NCI-H2227 (cell line): ENCODE measurements around the gene PLXNC1.

ENCODE experiments used
- DNase-seq: peaks from one replicate; lab custom pipeline; 2025; ENCODE audit not compliant: unreplicated experiment; lab: John Stamatoyannopoulos, UW

Gene PLXNC1

GRCh38 chr12:94147991-94148738, at the start of gene PLXNC1:
PLXNC1 (plus strand) TSS chr12:94148577; CDS start chr12:94148972, 395 bp downstream.
- DNase-seq = peak; percentile 72

GRCh38 chr12:94099191-94099590, 49.2 kb upstream of the PLXNC1 start:
- no peak for DNase-seq

DNA sequence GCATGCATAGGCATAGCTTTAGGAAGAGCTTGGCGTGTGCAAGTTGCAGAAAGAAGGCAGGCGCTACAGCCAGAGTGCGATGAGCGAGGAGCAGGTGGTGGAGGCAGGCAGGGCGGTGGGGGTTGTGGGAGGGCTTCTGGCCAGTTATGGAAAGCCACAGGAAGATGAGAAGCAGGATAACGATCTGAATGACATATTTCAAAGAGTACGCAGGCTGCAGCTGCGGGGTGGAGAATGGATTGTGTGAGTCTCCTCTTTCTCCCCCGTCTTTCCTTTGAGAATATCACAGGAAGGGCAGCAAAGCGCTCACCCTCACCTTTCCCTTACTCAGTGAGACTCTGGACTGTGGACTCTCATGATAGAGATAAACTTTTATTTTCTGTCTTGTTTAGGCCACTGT, 48.7 kb upstream of the PLXNC1 start:
- DNase-seq = peak; percentile 74

GRCh38 chr12:94100211-94100627, 48.2 kb upstream of the PLXNC1 start:
- DNase-seq = peak; percentile 34

DNA sequence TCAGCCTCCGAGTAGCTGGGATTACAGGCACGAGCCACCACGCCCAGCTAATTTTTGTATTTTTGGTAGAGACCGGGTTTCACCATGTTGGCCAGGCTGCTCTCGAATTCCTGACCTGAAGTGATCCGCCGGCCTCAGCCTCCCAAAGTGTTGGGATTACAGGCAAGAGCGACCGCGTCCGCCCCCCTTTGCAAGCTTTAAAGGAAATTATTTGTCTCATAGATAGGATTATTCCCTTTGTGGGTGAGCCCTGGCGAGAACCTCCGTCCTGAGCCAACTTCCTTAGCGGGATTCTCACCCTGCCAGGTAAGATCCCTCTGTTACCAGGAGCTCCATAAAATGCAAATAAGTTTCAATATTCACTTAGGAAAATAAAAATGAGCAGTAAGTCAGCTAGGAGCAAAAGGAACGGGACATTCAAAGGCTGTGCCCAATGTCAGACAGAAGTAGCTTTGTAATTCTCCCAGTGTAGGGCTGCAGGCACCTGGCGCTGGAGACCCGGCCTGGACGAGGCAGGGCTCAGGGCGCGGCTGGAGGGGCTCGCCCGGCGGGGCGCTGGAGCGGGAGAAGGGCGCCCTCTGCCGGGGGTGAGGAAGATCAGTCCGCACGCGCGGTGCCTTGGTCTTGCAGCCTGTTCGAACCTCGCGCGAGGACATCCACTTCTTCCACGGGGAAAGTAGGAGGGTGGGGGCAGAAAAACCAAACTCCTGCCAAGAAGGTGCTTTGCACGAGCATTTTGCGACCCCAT, 47.2 kb upstream of the PLXNC1 start:
- peak; percentile 92 for DNase-seq

GRCh38 chr12:94101738-94102660, 46.4 kb upstream of the PLXNC1 start:
- DNase-seq = peak; percentile 96

DNA sequence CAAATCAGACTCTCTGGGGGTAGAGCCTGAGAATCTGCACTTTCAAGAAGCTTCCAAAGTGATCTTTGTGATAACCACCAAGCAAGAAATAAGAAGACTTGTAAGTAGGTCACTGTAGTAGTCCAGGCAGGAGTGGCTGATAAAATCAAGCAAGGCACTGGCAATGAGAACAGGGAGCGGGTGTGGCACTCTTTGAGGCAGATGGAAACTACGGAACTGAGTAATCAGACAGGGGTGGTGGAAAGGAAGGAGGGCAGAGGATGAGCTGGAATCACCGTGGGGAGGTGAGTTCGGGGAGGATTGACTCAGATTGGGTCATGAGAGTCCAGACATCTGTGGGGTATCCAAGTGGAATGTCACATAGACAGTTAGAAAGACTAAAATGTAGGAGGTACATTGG, 44.4 kb upstream of the PLXNC1 start:
- DNase-seq = no peak

- no peak for DNase-seq
These were observed 40.5 kb upstream of the PLXNC1 start for GRCh38 chr12:94107910-94108309.

DNA sequence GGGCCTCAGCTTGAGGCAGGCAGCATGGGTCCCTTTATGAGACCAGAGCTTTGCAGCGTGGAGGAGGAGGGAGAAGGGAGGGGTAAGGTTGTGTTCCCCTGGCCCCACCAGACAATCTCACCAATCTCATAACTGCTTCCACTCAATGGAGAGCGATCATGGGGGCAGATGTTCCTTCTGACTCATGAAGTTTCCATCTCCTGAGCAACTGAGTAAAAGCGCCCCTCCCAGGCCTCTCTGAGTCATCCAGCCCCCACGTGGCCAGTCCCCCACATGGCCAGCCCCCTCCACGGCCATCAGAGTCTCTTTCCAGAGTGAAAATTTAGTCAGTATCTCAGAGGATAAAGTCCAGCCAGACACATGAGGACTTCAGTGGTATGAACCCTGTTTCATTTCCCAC, 39.2 kb upstream of the PLXNC1 start:
- no peak for DNase-seq

DNA sequence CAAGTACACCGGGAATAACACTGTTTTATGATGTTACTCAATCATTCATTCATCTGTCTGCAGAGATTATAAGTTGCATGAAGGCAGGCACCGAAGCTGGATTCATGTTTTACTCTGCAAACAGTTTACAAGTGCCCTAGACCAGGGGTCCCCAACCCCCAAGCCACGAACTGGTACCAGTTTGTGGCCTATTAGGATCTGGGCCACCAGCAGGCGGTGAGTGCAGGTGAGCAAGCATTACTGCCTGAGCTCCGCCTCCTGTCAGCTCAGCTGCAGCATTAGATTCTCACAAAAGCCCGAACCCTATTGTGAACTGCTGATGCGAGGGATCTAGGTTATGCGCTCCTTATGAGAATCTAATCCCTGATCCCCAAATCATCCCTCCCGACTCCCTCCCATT, 38.1 kb upstream of the PLXNC1 start:
- DNase-seq = no peak

DNA sequence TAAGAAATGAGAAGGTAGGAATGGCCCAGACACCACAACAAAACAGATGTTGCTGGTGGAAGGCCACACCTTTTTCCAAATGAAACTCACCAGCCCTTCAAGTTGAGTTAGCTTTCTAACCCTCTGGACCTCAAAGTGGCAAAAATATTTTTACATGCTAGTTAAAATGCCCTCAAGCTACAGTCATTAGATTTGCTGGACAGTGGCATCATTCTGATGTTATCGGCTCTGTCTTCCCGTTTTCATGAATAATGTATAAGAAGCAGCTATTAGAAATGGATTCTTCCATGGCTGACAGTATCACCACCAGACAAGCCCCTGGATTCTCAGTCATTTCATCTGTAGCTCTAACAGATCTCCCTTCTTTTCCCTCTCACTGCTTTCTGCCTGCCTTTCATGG, 37.1 kb upstream of the PLXNC1 start:
- DNase-seq = no peak

DNA sequence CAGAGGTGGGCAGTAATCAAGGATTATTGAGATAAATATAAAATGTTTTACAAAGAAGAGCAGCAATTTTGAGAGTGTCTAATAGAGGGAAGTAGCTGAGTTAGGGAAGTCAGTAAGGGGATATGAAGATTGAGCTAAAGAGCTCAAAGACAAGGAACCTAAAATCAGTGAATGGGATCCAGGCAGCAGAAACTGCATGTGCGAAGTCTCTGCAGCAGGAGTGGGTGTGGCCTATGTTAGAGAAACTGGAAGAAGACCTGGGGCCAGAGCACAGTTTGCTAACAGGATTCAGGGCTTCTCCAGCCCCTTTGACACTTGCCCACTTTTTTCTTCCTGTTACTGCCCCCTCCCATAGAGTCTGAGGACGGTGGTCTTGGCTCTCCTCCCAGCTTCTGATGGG, 36.3 kb upstream of the PLXNC1 start:
- no peak for DNase-seq

DNA sequence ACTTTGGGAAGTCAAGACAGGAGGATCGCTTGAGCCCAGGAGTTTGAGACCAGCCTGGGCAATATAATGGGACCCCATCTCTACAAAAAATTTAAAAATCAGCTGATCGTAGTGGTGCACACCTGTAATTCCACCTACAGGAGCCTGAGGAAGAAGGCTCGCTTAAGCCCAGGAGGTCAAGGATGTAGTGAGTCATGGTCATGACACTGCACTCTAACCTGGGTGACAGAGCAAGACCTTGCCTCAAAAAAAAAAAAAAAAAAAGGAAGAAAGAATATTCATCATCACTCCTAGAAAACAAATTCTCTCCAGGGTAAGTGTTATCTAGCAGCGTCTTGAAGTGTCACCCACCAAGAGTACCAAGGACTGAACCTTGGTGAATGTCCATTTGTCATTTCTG, 34.2 kb upstream of the PLXNC1 start:
- no peak for DNase-seq

GRCh38 chr12:94116191-94116590, 32.2 kb upstream of the PLXNC1 start:
- DNase-seq = no peak

GRCh38 chr12:94121886-94122285, 26.5 kb upstream of the PLXNC1 start:
- no peak for DNase-seq

GRCh38 chr12:94122591-94122990, 25.8 kb upstream of the PLXNC1 start:
- DNase-seq = no peak

DNA sequence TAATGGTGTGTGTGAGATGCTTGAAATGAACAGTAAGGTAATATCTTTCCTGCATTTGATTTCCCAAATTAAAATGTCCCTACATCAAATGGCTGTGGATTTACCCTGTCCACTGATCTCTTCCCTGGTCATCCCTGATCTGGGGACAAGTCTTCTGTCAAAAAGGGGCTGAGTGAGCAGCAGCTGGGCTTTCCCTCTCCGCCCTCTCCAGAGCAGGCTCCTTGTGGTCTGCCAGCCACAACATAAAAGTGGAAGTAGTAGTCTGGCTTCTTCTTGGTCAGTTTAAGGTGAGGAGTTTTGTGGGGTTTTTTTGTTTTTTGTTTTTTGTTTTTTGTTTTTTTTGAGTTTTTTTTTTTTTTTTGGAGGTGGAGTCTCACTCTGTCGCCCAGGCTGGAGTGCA, 25.2 kb upstream of the PLXNC1 start:
- DNase-seq = no peak

DNA sequence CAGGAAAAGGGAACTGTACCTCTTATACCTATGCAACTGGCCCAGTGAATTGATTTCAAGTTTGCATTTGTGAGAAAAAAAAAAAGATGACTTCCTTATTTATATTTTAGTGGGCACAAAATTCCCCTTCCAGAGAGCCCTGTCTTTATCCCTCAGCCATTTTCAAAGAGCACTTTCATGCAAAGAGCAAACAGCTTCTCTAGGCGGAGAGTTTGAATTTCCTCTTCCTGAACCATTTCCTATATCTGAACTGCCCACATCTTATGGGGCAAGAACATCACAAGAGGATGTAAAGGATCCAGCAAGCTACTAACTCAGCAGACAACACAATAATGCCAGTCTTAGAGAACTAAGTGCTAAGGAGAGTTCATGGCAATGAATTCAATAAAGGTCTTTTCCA, 22.3 kb upstream of the PLXNC1 start:
- DNase-seq = no peak

- DNase-seq = no peak
These were observed 20.9 kb upstream of the PLXNC1 start for GRCh38 chr12:94127239-94128131.

GRCh38 chr12:94128280-94128679, 20.1 kb upstream of the PLXNC1 start:
- DNase-seq = no peak
